Endothelial cell of umbilical vein (primary cell): Measurements from ENCODE around the gene NOTCH1.

ENCODE experiments used
- EZH2 ChIP-seq: IDR thresholded peaks from 2 replicates; pipeline ENCODE4 v1.6.1; 2012; ENCODE audit warnings: borderline replicate concordance, low read depth, mild to moderate bottlenecking, moderate library complexity, low read length, inconsistent platforms; ENCODE audit not compliant: severe bottlenecking
- FOS ChIP-seq: IDR thresholded peaks from 2 replicates; pipeline ENCODE4 v1.6.1; 2011; ENCODE audit warnings: mild to moderate bottlenecking, low read length, moderate library complexity, borderline replicate concordance; ENCODE audit not compliant: insufficient read depth
- MYC ChIP-seq: IDR thresholded peaks from one replicate; pipeline ENCODE4 v1.6.1; 2011; ENCODE audit warnings: mild to moderate bottlenecking, low read depth, low read length
- POLR2A ChIP-seq: IDR thresholded peaks from 2 replicates; pipeline ENCODE4 v1.6.1; 2012; ENCODE audit warnings: low read depth, mild to moderate bottlenecking, control low read depth, low read length
- POLR2AphosphoS5 ChIP-seq: IDR thresholded peaks from 2 replicates; pipeline ENCODE4 v1.6.1; 2012; ENCODE audit warnings: low read depth, mild to moderate bottlenecking, control low read depth, low read length, moderate library complexity; ENCODE audit not compliant: insufficient read depth
- TF ChIP-seq, protein P1 (sequence below), 2 donors: IDR thresholded peaks; 1 replicate in 1 of 2; 2 replicates in 1 of 2; pipeline ENCODE4 v1.5.1; 2011; ENCODE audit warnings: low read length in 2 of 2, mild to moderate bottlenecking in 2 of 2, moderate library complexity in 2 of 2, control low read depth in 1 of 2, inconsistent platforms in 1 of 2, low read depth in 1 of 2; ENCODE audit not compliant: insufficient read depth in 1 of 2; ENCODE audit errors: extremely low read depth in 1 of 2

DNA sequence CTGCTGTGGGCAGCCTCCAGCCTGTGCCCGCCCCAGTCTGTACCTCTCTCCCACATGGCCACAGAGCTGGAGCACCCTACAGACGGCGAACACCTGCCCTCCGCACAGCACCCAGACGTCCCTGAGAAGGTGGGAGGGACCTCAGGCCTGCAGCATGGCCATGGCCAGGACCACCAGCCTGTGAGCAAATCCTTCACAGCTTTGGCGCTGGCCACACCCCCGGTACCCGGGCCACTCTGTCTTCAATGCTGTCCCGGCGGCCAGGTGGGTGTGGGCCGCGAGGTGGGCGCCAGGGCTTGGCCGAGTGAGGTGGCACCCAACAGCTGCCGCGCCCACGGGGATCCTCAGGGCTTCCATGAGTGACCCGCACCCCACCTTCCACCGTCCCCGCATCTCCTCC, 18.7 kb downstream of the NOTCH1 start:
- no peak for TF ChIP-seq MYC
- TF ChIP-seq, protein P1, sequence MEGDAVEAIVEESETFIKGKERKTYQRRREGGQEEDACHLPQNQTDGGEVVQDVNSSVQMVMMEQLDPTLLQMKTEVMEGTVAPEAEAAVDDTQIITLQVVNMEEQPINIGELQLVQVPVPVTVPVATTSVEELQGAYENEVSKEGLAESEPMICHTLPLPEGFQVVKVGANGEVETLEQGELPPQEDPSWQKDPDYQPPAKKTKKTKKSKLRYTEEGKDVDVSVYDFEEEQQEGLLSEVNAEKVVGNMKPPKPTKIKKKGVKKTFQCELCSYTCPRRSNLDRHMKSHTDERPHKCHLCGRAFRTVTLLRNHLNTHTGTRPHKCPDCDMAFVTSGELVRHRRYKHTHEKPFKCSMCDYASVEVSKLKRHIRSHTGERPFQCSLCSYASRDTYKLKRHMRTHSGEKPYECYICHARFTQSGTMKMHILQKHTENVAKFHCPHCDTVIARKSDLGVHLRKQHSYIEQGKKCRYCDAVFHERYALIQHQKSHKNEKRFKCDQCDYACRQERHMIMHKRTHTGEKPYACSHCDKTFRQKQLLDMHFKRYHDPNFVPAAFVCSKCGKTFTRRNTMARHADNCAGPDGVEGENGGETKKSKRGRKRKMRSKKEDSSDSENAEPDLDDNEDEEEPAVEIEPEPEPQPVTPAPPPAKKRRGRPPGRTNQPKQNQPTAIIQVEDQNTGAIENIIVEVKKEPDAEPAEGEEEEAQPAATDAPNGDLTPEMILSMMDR (IDR thresholded peaks at IDR 0.05; ENCODE audit: extremely low read depth in 1 of 2, insufficient read depth in 1 of 2, low read depth in 1 of 2, low read length in 2 of 2) = no peak
- no peak for TF ChIP-seq POLR2AphosphoS5
- TF ChIP-seq EZH2 = no peak
- no peak for TF ChIP-seq POLR2A
- no peak for TF ChIP-seq FOS
